Smooth muscle cell (in vitro differentiated cells): ENCODE measurements around the gene SLC38A5. TPM values are rescaled to one million over a fixed set of nuclear protein-coding genes. Genes with fewer than 3 reads are reported as not detected.

ENCODE experiments used
- DNase-seq: peaks from one replicate; lab custom pipeline; 2025; ENCODE audit not compliant: unreplicated experiment; lab: John Stamatoyannopoulos, UW
- H2AFZ ChIP-seq: fragments of 200-600 bp; sonication (generic); 2 replicates; pipeline ENCODE4 v1.6.0; 2016; ENCODE audit warnings: antibody characterized with exemption, low read depth, mild to moderate bottlenecking
- H3F3A ChIP-seq: fragments of 200-600 bp; sonication (generic); 2 replicates; pipeline ENCODE4 v1.6.0; 2017; ENCODE audit warnings: antibody characterized with exemption, low read depth
- H3K27ac ChIP-seq: fragments of 200-600 bp; sonication (generic); 2 replicates; pipeline ENCODE4 v1.5.1; 2016; ENCODE audit warnings: low read depth, mild to moderate bottlenecking
- H3K27me3 ChIP-seq: fragments of 200-600 bp; sonication (generic); 2 replicates; pipeline ENCODE4 v1.6.1; 2016; ENCODE audit warnings: low read depth, mild to moderate bottlenecking
- H3K36me3 ChIP-seq: fragments of 200-600 bp; sonication (generic); 2 replicates; pipeline ENCODE4 v1.5.1; 2016; ENCODE audit warnings: low read depth
- H3K4me1 ChIP-seq: fragments of 200-600 bp; sonication (generic); 2 replicates; pipeline ENCODE4 v1.5.1; 2016; ENCODE audit warnings: low read depth
- H3K4me2 ChIP-seq: fragments of 200-600 bp; sonication (generic); 2 replicates; pipeline ENCODE4 v1.6.0; 2016; ENCODE audit warnings: mild to moderate bottlenecking
- H3K4me3 ChIP-seq: fragments of 200-600 bp; sonication (generic); 2 replicates; pipeline ENCODE4 v1.5.1; 2016; ENCODE audit warnings: mild to moderate bottlenecking
- H3K79me2 ChIP-seq: fragments of 200-600 bp; sonication (generic); 2 replicates; pipeline ENCODE4 v1.6.0; 2016; ENCODE audit warnings: low read depth, mild to moderate bottlenecking
- H3K9ac ChIP-seq: fragments of 200-600 bp; sonication (generic); 2 replicates; pipeline ENCODE4 v1.6.0; 2016; ENCODE audit warnings: low read depth
- H3K9me3 ChIP-seq: fragments of 200-600 bp; sonication (generic); replicated peaks from 2 replicates; pipeline ENCODE4 v1.5.1; 2016; ENCODE audit warnings: low read depth
- H4K20me1 ChIP-seq: fragments of 200-600 bp; sonication (generic); 2 replicates; pipeline ENCODE4 v1.6.0; 2016; ENCODE audit warnings: low read depth
- WGBS: methylation state at CpG from one replicate; pipeline ENCODE4 v1.1.7; 2016; ENCODE audit warnings: low lambda C conversion rate; 5-methylcytosine and 5-hydroxymethylcytosine counted together
- polyA plus RNA-seq: library from polyadenylated mRNA; unstranded; fragments of >200 nt; fragmentation: Nextera tagmentation; extraction: Ambion mirVana; gene quantifications from 2 replicates; pipeline ENCODE4 v1.2.1, GENCODE V29; 2016
- total RNA-seq: library from RNA; depleted of rRNA; stranded (reverse); fragments of >200 nt; gene quantifications from 2 replicates; pipeline ENCODE4 v1.2.3, GENCODE V29; 2014
- TF ChIP-seq, protein P1 (sequence below): fragments of 200-600 bp; sonication (generic); IDR thresholded peaks from 2 replicates; pipeline ENCODE4 v1.5.1; 2017; ENCODE audit warnings: borderline replicate concordance, mild to moderate bottlenecking, antibody characterized with exemption; ENCODE audit not compliant: insufficient read depth, poor library complexity, severe bottlenecking

SLC38A5 gene
- total and polyA plus RNA-seq, 2 experiments from 2014 or later: 68.7 to 69.4 TPM

GRCh38 chrX:48508400-48509244 is 38.6 kb upstream of the SLC38A5 start, which contains the start of gene PORCN:
PORCN (plus strand) TSS chrX:48508992; CDS start chrX:48509821, 829 bp downstream.
- Histone ChIP-seq H3F3A (no peaks in the 10 kb centered on the region), H3K27ac (no peak within 1 kb of the TSS), H3K79me2 (no peaks in the 10 kb centered on the region), H3K9me3 (no peaks in the 10 kb centered on the region), H3K4me2 (peak within 1 kb of the TSS; percentile 89), H3K36me3 (no peaks in the 10 kb centered on the region), H4K20me1 (no peaks in the 10 kb centered on the region), H2AFZ (peak within 1 kb of the TSS; percentile 74), H3K4me3 (peak within 1 kb of the TSS; percentile 67), H3K9ac (no peak within 1 kb of the TSS), H3K27me3 (no peaks in the 10 kb centered on the region), H3K4me1 (no peaks in the 10 kb centered on the region)
- 36% methylated on average over 31 of the region's 65 CpGs for WGBS
- TF ChIP-seq, protein P1, sequence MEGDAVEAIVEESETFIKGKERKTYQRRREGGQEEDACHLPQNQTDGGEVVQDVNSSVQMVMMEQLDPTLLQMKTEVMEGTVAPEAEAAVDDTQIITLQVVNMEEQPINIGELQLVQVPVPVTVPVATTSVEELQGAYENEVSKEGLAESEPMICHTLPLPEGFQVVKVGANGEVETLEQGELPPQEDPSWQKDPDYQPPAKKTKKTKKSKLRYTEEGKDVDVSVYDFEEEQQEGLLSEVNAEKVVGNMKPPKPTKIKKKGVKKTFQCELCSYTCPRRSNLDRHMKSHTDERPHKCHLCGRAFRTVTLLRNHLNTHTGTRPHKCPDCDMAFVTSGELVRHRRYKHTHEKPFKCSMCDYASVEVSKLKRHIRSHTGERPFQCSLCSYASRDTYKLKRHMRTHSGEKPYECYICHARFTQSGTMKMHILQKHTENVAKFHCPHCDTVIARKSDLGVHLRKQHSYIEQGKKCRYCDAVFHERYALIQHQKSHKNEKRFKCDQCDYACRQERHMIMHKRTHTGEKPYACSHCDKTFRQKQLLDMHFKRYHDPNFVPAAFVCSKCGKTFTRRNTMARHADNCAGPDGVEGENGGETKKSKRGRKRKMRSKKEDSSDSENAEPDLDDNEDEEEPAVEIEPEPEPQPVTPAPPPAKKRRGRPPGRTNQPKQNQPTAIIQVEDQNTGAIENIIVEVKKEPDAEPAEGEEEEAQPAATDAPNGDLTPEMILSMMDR: no peak
- peak; percentile 10 for DNase-seq

- Histone ChIP-seq H3K4me3 (no peak overlapping the region), H3K9ac (no peak overlapping the region), H3K9me3 (no peaks in the 10 kb centered on the region), H3K79me2 (no peaks in the 10 kb centered on the region), H3K4me1 (no peaks in the 10 kb centered on the region), H3K27me3 (no peaks in the 10 kb centered on the region), H3K4me2 (no peak overlapping the region), H3K36me3 (no peaks in the 10 kb centered on the region), H3K27ac (no peak overlapping the region), H3F3A (no peaks in the 10 kb centered on the region), H4K20me1 (no peaks in the 10 kb centered on the region), H2AFZ (no peak overlapping the region)
- TF ChIP-seq, protein P1: no peak
- DNase-seq: no peak
- WGBS: 72% methylated on average over 5 of the region's 5 CpGs
Measured at GRCh38 chrX:48507246-48507645, 37.2 kb upstream of the SLC38A5 start.

- H2AFZ ChIP-seq: no peak overlapping the region
- TF ChIP-seq, protein P1: no peak
- no peak overlapping the region for H3K4me2 ChIP-seq
- WGBS: 71% methylated on average over 5 of the region's 5 CpGs
- H3K27ac ChIP-seq: no peak overlapping the region
- no peak overlapping the region for H3K9ac ChIP-seq
- H3K36me3 ChIP-seq: no peaks in the 10 kb centered on the region
- DNase-seq: no peak
- no peak overlapping the region for H3K4me3 ChIP-seq
- H3F3A ChIP-seq: no peaks in the 10 kb centered on the region
- H3K4me1 ChIP-seq: no peaks in the 10 kb centered on the region
- no peaks in the 10 kb centered on the region for H4K20me1 ChIP-seq
- H3K9me3 ChIP-seq: no peaks in the 10 kb centered on the region
- no peaks in the 10 kb centered on the region for H3K79me2 ChIP-seq
- no peaks in the 10 kb centered on the region for H3K27me3 ChIP-seq
Measured at GRCh38 chrX:48505481-48505880, 35.4 kb upstream of the SLC38A5 start.

DNA sequence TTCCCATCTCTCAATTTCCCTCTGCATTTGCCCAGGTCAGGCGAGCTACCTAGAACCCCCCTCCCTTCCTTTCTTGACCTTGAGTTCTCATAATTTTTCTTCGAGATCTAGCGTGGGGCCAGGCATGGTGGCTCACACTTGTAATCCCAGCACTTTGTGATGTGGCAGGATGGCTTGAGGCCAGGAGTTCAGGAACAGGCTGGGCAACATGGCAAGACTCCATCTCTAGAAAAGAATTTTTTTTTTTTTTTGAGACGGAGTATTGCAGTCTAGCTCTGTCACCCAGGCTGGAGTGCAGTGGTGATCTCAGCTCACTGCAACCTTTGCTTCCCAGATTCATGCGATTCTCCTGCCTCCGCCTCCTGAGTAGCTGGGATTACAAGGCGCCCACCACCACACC is 34.2 kb upstream of the SLC38A5 start:
- Histone ChIP-seq H3K9me3 (no peaks in the 10 kb centered on the region), H3K27ac (no peak overlapping the region), H3K4me2 (no peak overlapping the region), H3K9ac (no peak overlapping the region), H2AFZ (no peak overlapping the region), H3K36me3 (no peaks in the 10 kb centered on the region), H3K4me3 (no peak overlapping the region), H3K4me1 (no peaks in the 10 kb centered on the region), H3K79me2 (no peaks in the 10 kb centered on the region), H4K20me1 (no peaks in the 10 kb centered on the region), H3K27me3 (no peaks in the 10 kb centered on the region), H3F3A (no peaks in the 10 kb centered on the region)
- TF ChIP-seq, protein P1: no peak
- WGBS: 83% methylated on average over 7 of the region's 7 CpGs
- DNase-seq: no peak
